SIG-M5 treated with dmso at 0.1 percent for 504 hours (cell line): ENCODE data around the gene PIK3R4.

Experiments used
- DNase-seq: peaks from one replicate; lab custom pipeline; 2025; ENCODE audit not compliant: unreplicated experiment; lab: John Stamatoyannopoulos, UW

Gene PIK3R4

GRCh38 chr3:130743354-130743753 is 3.3 kb downstream of the PIK3R4 start:
- no peak for DNase-seq

GRCh38 chr3:130741946-130742610 is 4.6 kb downstream of the PIK3R4 start:
- DNase-seq, result no peak

- no peak for DNase-seq
Observed at GRCh38 chr3:130739848-130740247, 6.8 kb downstream of the PIK3R4 start.

GRCh38 chr3:130738241-130738640 is 8.4 kb downstream of the PIK3R4 start:
- no peak for DNase-seq

GRCh38 chr3:130737622-130738021 is 9.0 kb downstream of the PIK3R4 start:
- DNase-seq, result peak; percentile 22

- no peak for DNase-seq
Observed at GRCh38 chr3:130733236-130733875, 13.3 kb downstream of the PIK3R4 start.

GRCh38 chr3:130732501-130732900 is 14.1 kb downstream of the PIK3R4 start:
- DNase-seq, result no peak

GRCh38 chr3:130731817-130732216 is 14.8 kb downstream of the PIK3R4 start:
- no peak for DNase-seq

GRCh38 chr3:130729154-130729553 is 17.5 kb downstream of the PIK3R4 start:
- DNase-seq, result no peak

- DNase-seq, result no peak
Observed at GRCh38 chr3:130728037-130728436, 18.6 kb downstream of the PIK3R4 start.

- DNase-seq, result no peak
Observed at GRCh38 chr3:130725746-130726145, 20.9 kb downstream of the PIK3R4 start.

GRCh38 chr3:130715616-130716015 is 31.0 kb downstream of the PIK3R4 start:
- no peak for DNase-seq

GRCh38 chr3:130712718-130713423 is 33.8 kb downstream of the PIK3R4 start:
- no peak for DNase-seq

- no peak for DNase-seq
Observed at GRCh38 chr3:130711565-130712324, 34.9 kb downstream of the PIK3R4 start.

GRCh38 chr3:130709671-130710070 is 37.0 kb downstream of the PIK3R4 start:
- DNase-seq, result no peak

- DNase-seq, result peak; percentile 6
Observed at GRCh38 chr3:130707902-130708601, 38.6 kb downstream of the PIK3R4 start.

- DNase-seq, result peak; percentile 32
Observed at GRCh38 chr3:130705501-130705900, 41.1 kb downstream of the PIK3R4 start.

- DNase-seq, result no peak
Observed at GRCh38 chr3:130702985-130703384, 43.6 kb downstream of the PIK3R4 start.

GRCh38 chr3:130700541-130700940 is 46.1 kb downstream of the PIK3R4 start:
- no peak for DNase-seq

- DNase-seq, result peak; percentile 62
Observed at GRCh38 chr3:130699765-130700164, 46.9 kb downstream of the PIK3R4 start.

- DNase-seq, result no peak
Observed at GRCh38 chr3:130693314-130693713, 53.3 kb downstream of the PIK3R4 start.
